Breast epithelium (tissue), 3 donors: ENCODE measurements around the gene AP5Z1.

ENCODE experiments used
- CTCF ChIP-seq, 3 donors: fragments of 450-650 bp; IDR thresholded peaks; one replicate each; pipeline ENCODE4 v1.5.1; 2016 to 2017; ENCODE audit warnings: antibody characterized with exemption in 3 of 3, mild to moderate bottlenecking in 3 of 3, moderate library complexity in 3 of 3
- POLR2AphosphoS5 ChIP-seq, 3 donors: sonication (generic); formaldehyde crosslinking; IDR thresholded peaks; one replicate each; pipeline ENCODE4 v1.6.1; 2017; ENCODE audit warnings: antibody characterized with exemption in 3 of 3

GRCh38 chr7:4781366-4782069 lies 6.1 kb downstream of the AP5Z1 start:
- TF ChIP-seq CTCF (IDR thresholded peaks at IDR 0.05) (no peak), POLR2AphosphoS5 (IDR thresholded peaks at IDR 0.05) (no peak)
